Measurements from ENCODE around the gene NEMP2. TPM values are rescaled to one million over a fixed set of nuclear protein-coding genes. Genes with fewer than 3 reads are reported as not detected.

Gene NEMP2
- total RNA-seq, 1 experiment from 2014 or later: 12.0 TPM

- in situ Hi-C loops (cut with HindIII; ENCODE audit: low pct_unique_long_range_greater_than_20kb, low sequenced_read_pairs) (no loop called here), intact Hi-C loops (cut with micrococcal nuclease; ENCODE audit: unreplicated experiment) (no loop called here)
- DNase-seq (ENCODE audit: low read depth, low spot score) (no peak), ATAC-seq (no peak)
- Histone ChIP-seq H3K36me3 (ENCODE audit: control insufficient read depth, insufficient read depth, low read length) (peaks cover 2% of the 10 kb centered on the region; the same call in 1 of the 2 replicates), H3K27ac (ENCODE audit: low read length) (no peak overlapping the region), H3K27me3 (ENCODE audit: control insufficient read depth, insufficient read depth, low read length) (no peaks in the 10 kb centered on the region), H3K4me1 (ENCODE audit: control insufficient read depth, insufficient read depth, low read length) (no peaks in the 10 kb centered on the region), H3K4me3 (ENCODE audit: low read depth in 2 of 2, low read length in 2 of 2) (no peak overlapping the region), H3K9me3 (ENCODE audit: control insufficient read depth, insufficient read depth, low read depth, low read length) (no peaks in the 10 kb centered on the region)
- ChIA-PET POLR2A (no interaction called here), CTCF (no interaction called here)
- TF ChIP-seq POLR2AphosphoS5 (IDR thresholded peaks at IDR 0.05; ENCODE audit: low read depth, low read length): no peak
- TF ChIP-seq REST (IDR thresholded peaks at IDR 0.05; ENCODE audit: insufficient read depth in 1 of 2, low read depth in 2 of 2, low read length in 1 of 2): no peak
- TF ChIP-seq SIN3A (IDR thresholded peaks at IDR 0.05; ENCODE audit: borderline replicate concordance, insufficient read depth, low read depth, low read length): no peak
- no peak for TF ChIP-seq TCF7L2 (IDR thresholded peaks at IDR 0.05; ENCODE audit: low read depth, low read length)
- no peak for TF ChIP-seq CTCF (IDR thresholded peaks at IDR 0.05)
- no TSS peak for BruUV-seq (replicated peaks)
Measured at GRCh38 chr2:190517468-190517867, 17.1 kb downstream of the NEMP2 start.

- DNase-seq (ENCODE audit: low read depth, low spot score) (no peak), ATAC-seq (no peak)
- intact Hi-C loops (cut with micrococcal nuclease; ENCODE audit: unreplicated experiment) (no loop called here), in situ Hi-C loops (cut with HindIII; ENCODE audit: low pct_unique_long_range_greater_than_20kb, low sequenced_read_pairs) (no loop called here)
- H3K9me3 ChIP-seq (ENCODE audit: control insufficient read depth, insufficient read depth, low read depth, low read length): no peaks in the 10 kb centered on the region
- TF ChIP-seq SIN3A (IDR thresholded peaks at IDR 0.05; ENCODE audit: borderline replicate concordance, insufficient read depth, low read depth, low read length) (no peak), POLR2AphosphoS5 (IDR thresholded peaks at IDR 0.05; ENCODE audit: low read depth, low read length) (no peak), CTCF (IDR thresholded peaks at IDR 0.05) (no peak), TCF7L2 (IDR thresholded peaks at IDR 0.05; ENCODE audit: low read depth, low read length) (no peak), REST (IDR thresholded peaks at IDR 0.05; ENCODE audit: insufficient read depth in 1 of 2, low read depth in 2 of 2, low read length in 1 of 2) (no peak)
- no peak overlapping the region for H3K27ac ChIP-seq (ENCODE audit: low read length)
- H3K36me3 ChIP-seq (ENCODE audit: control insufficient read depth, insufficient read depth, low read length): peaks cover 2% of the 10 kb centered on the region; the same call in 1 of the 2 replicates
- no peaks in the 10 kb centered on the region for H3K27me3 ChIP-seq (ENCODE audit: control insufficient read depth, insufficient read depth, low read length)
- H3K4me1 ChIP-seq (ENCODE audit: control insufficient read depth, insufficient read depth, low read length): no peaks in the 10 kb centered on the region
- CTCF ChIA-PET: no interaction called here
- no peak overlapping the region for H3K4me3 ChIP-seq (ENCODE audit: low read depth in 2 of 2, low read length in 2 of 2)
- no TSS peak for BruUV-seq (replicated peaks)
- POLR2A ChIA-PET: no interaction called here
Measured at GRCh38 chr2:190515687-190516086, 18.8 kb downstream of the NEMP2 start.

Data from Panc1 (cell line).